K562 treated with DMSO at 1 percent for 24 hours (cell line): ENCODE results near the gene TRAPPC4. TPM values are rescaled to one million over a fixed set of nuclear protein-coding genes. Genes with fewer than 3 reads are reported as not detected.

Experiments
- total RNA-seq: library from RNA; unstranded; fragments of 300-600 nt; gene quantifications from 2 replicates; pipeline ENCODE4 v1.2.3, GENCODE V29; 2022; ENCODE audit warnings: low read depth; ENCODE audit not compliant: insufficient read depth

TRAPPC4 gene
- 150 and 152 TPM in 2 replicates for total RNA-seq

DNA sequence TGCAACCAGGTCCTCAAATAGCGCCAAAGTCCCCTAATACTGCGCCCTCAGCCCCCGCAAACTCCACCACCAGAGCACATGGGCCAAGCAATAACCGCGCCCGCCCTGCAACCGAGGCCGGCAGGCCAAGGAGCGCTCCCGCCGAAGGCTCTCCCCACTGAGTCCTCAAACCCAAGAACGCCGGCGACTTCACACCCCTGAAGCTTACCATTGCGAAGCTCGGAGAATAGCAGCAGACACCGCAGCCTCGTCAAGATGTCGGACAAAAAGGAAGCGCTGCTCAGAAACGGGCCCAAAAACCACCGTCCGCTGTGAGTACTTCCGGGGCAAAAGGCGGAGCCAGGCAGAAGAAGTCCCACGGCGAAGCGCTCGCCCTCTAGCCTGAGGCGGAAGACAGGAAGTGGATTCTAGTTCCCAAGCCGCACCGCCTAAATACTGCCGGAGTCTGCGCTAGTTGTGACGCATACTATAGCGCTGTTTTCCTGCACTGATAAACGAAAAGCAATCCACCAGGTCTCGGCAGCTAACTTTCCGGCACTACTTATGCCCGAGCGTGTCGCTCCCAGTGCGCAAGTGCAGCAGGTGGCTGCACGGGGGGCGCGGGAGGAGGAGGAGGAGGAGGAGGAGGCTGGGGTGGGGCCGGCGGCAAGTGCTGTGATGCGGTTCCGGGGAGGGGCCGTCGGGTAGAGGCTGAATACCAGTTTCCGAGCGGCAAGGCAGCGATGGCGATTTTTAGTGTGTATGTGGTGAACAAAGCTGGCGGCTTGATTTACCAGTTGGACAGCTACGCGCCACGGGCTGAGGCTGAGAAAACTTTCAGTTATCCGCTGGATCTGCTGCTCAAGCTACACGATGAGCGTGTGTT lies at the start of gene TRAPPC4, which contains the start of gene RPS25:
Gene TRAPPC4, plus strand, starts transcription at position 693 of the 865 bp plus-strand sequence. Its CDS starts 30 bp downstream, at position 723.
Gene RPS25, minus strand, starts transcription at position 270 of the 865 bp plus-strand sequence. Its CDS starts 59 bp downstream, at position 211.

DNA sequence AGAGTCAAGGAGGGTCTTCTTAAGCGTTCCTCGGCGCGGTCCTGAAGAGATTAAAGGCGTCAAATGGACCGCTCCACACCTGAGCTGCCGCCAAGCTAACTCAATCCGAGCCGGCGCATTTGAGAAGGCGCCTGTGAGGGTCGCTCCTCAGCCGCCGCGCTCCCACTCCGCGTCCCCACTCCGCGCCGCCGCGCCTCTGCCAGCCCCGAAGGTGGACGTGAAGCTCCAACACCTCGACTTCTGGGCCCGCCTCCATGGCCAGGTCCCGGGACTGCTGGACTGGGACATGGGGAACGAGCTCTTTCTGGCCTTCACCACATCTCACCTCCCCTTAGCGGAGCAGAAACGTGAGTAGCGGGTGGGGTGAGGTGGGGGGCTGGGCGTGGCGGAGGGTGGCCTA lies 46.9 kb upstream of the TRAPPC4 start, which contains the start of gene FOXR1:
Gene FOXR1, plus strand, starts transcription at position 116 of the 400 bp plus-strand sequence. Its CDS starts 171 bp downstream, at position 287.

GRCh38 chr11:118997627-118998387 lies 20.8 kb upstream of the TRAPPC4 start, which contains the start of gene CENATAC:
CENATAC (plus strand) TSS chr11:118998138; CDS start chr11:118998198, 60 bp downstream.

GRCh38 chr11:119030329-119031047 lies 11.9 kb downstream of the TRAPPC4 start, which contains the start of gene SLC37A4:
SLC37A4 (minus strand) TSS chr11:119030877.

GRCh38 chr11:119057000-119057769 lies 38.6 kb downstream of the TRAPPC4 start, which contains the start of gene HYOU1:
HYOU1 (minus strand) TSS chr11:119057205; CDS start chr11:119056160, 1,045 bp downstream.

GRCh38 chr11:119067371-119068222 lies 49.0 kb downstream of the TRAPPC4 start, which contains the start of gene VPS11:
VPS11 (plus strand) TSS chr11:119067818; CDS start chr11:119067824, 6 bp downstream.

Other genes with a start within 250 kb of the TRAPPC4 start
- gene DDX6, start 227.6 kb upstream of the TRAPPC4 start, total RNA-seq = 20.9 and 21.9 TPM in 2 replicates
- not detected in 2 replicates for gene CXCR5, start 134.9 kb upstream of the TRAPPC4 start, total RNA-seq
- 14.4 and 16.6 TPM in 2 replicates for gene BCL9L, start 92.8 kb upstream of the TRAPPC4 start, total RNA-seq
- gene UPK2, start 62.5 kb upstream of the TRAPPC4 start, total RNA-seq = not detected in 2 replicates
- not detected in 2 replicates for gene FOXR1, start 47.0 kb upstream of the TRAPPC4 start, total RNA-seq
- gene CENATAC, start 20.6 kb upstream of the TRAPPC4 start, total RNA-seq = 9.1 and 9.2 TPM in 2 replicates
- 1,285 and 1,475 TPM in 2 replicates for gene RPS25, start 423 bp upstream of the TRAPPC4 start, total RNA-seq
- gene SLC37A4, start 12.1 kb downstream of the TRAPPC4 start, total RNA-seq = 44.9 and 46.7 TPM in 2 replicates
- gene HYOU1, start 38.4 kb downstream of the TRAPPC4 start, total RNA-seq = 171 and 174 TPM in 2 replicates
- 28.9 and 34.3 TPM in 2 replicates for gene VPS11, start 49.1 kb downstream of the TRAPPC4 start, total RNA-seq
- 60.8 and 72.6 TPM in 2 replicates for gene HMBS, start 66.1 kb downstream of the TRAPPC4 start, total RNA-seq
- gene DPAGT1, start 83.1 kb downstream of the TRAPPC4 start, total RNA-seq = 43.3 and 51.9 TPM in 2 replicates
- 41.4 and 44.2 TPM in 2 replicates for gene C2CD2L, start 88.6 kb downstream of the TRAPPC4 start, total RNA-seq
- 25.6 and 31.5 TPM in 2 replicates for gene HINFP, start 102.8 kb downstream of the TRAPPC4 start, total RNA-seq
- not detected in 2 replicates for gene ABCG4, start 130.3 kb downstream of the TRAPPC4 start, total RNA-seq
- gene NLRX1, start 150.0 kb downstream of the TRAPPC4 start, total RNA-seq = 4.2 and 5.4 TPM in 2 replicates
- gene NHERF4, start 166.7 kb downstream of the TRAPPC4 start, total RNA-seq = not detected in 2 replicates
- gene CBL, start 187.6 kb downstream of the TRAPPC4 start, total RNA-seq = 10.6 and 13.0 TPM in 2 replicates